T47D (cell line): ENCODE measurements around the gene CLVS2.

Source experiments
- DNase-seq, 2 experiments: peaks; one replicate each; pipeline versions ENCODE4 v3.0.0 to v3.0.0-alpha.2; 2011 to 2012; ENCODE audit warnings: low read depth in 1 of 2, low spot score in 1 of 2
- JUND ChIP-seq: IDR thresholded peaks from 2 replicates; pipeline ENCODE4 v1.6.1; 2012; ENCODE audit warnings: low read depth
- in situ Hi-C: cut with HindIII; loops from 2 replicates; pipeline ENCODE4 v1.10.0; 2016; ENCODE audit warnings: low sequenced_read_pairs, low pct_unique_long_range_greater_than_20kb

Gene CLVS2, protein sequence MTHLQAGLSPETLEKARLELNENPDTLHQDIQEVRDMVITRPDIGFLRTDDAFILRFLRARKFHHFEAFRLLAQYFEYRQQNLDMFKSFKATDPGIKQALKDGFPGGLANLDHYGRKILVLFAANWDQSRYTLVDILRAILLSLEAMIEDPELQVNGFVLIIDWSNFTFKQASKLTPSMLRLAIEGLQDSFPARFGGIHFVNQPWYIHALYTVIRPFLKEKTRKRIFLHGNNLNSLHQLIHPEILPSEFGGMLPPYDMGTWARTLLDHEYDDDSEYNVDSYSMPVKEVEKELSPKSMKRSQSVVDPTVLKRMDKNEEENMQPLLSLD

DNA sequence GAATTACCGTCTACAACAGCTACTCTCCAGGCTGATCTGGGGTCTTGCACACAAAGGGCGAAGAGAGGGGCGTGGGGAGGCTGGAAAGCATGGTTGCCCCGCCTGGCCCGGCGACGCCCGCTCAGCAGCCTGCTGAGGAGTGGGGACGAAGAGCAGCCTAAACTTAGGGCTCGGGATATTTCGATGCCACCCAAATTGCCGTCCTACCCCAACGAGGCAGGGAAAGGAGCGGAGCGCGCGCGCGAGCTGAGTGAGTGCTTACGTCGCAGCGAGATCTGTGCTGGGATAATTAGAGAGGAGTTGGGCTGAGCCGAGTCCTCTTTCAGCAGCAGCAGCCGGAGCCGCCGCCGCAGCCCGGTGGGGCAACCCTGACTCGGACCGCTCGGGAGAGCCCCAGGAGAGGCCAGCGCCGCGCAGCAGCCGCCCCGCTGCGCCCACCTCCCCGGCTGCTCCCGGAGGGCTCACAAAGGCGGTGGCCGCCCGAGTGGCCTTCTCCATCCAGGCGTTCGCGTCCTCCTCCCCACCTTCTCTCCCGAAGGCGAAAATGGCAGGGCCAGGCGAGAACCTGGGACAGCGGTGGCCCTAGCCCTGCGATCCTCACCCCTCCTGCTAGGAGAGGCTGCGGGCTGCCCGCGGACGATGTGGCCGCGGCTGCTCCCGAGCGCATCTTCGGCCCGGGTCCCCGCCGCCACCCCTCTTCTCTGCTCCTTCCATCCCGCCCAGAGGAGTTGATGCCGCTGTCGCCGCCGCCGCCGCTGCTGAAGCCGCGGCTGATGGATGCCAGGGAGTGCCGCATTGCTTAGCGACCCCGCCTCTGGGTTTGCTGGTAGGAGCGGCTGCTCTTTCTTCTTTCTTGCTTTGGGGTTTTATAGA, at the start of gene CLVS2:
CLVS2 (plus strand) TSS at position 315 of the 873 bp plus-strand sequence. CDS start 1,543 bp downstream, outside the sequence.
- no peak for TF ChIP-seq JUND
- in situ Hi-C loops, result no loop called here
- DNase-seq, result peak; percentile 12 to 42

DNA sequence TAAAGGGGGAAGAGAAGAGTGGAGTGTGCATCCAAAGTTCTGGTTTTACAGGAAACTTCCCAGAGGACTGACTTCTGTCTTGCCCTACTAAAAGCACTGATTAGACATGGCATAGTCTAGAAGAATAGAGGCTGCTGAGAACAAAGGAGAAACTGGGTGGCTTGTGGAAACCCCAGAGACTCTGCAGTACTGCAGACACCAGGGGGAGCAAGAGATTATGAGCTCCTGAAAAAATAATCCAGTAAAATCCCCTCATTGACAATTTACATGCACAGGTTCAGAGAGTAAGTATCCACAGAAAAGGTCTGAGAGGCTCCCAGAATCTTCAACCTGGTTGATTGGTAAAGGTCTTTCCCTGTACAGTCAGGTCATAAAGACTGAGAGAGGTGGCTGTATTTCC, 48.7 kb upstream of the CLVS2 start:
- in situ Hi-C loops, result no loop called here
- peak; percentile 1 to 33 for DNase-seq
- TF ChIP-seq JUND, result no peak

GRCh38 chr6:122953766-122954165, 42.3 kb upstream of the CLVS2 start:
- no peak for DNase-seq
- in situ Hi-C loops, result no loop called here
- TF ChIP-seq JUND, result no peak

DNA sequence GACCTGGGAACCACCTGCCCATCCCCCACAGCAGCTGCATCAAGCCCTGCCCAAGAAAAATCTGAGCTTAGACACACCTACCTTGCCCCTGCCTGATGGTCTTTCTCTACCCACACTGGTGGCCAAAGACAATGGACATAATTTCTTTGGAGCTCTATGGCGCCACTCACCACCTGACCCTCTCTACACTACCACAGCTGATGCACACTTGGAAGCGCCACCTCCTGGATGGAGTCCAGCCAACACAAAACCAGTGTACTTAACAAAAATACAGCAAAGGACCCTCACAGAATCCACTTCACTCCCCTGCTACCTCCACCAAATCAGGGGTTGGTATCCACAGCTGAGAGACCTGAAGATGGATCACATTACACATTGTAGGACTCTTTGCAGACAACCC, 39.7 kb upstream of the CLVS2 start:
- TF ChIP-seq JUND, result no peak
- DNase-seq, result no peak
- in situ Hi-C loops, result no loop called here

DNA sequence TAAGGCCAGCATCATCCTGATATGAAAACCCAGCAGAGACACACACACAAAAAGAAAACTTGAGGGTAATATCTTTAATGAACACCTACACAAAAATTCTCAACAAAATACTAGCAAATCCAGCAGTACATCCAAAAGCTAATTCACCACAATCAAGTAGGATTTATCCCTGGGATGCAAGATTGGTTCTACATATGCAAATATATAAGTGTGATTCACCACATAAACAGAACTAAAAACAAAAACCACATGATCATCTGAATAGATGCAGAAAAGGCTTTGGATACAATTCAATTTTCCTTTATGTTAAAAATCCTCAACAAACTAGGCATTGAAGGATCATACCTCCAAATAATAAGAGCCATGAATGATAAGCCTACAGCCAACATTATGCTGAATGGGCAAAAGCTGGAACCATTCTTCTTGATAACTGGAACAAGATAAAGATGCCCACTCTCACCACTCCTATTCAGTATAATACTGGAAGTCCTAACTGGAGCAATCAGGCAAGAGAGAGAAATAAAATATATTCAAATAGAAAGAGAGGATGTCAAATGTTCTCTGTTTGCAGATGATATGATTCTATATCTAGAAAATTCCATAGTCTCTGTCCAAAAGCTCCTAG, 33.9 kb upstream of the CLVS2 start:
- in situ Hi-C loops, result no loop called here
- no peak for DNase-seq
- no peak for TF ChIP-seq JUND

GRCh38 chr6:122969999-122970533, 26.0 kb upstream of the CLVS2 start:
- no peak for TF ChIP-seq JUND
- DNase-seq, result peak in 1 of 2 experiments; percentile 33
- in situ Hi-C loops, result no loop called here

DNA sequence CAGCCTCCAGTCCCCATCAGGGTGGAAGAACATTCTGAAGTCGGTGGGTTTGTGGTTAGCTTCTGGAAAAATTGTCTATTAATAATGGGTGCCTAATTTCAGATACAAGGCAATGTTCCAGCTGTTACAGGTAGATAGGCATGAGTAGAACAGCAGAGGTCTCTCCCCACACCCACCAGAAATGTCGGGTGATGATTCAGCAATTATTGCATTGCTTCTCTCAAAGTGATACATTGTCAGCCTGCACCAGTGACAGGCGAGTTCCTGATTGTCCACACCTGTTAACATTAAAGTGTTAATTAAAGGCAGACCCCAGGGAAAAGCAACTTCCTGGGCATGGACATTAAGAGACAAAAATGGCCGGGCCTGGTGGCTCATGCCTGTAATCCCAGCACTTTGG, 18.9 kb upstream of the CLVS2 start:
- DNase-seq, result no peak
- in situ Hi-C loops, result no loop called here
- no peak for TF ChIP-seq JUND

- no peak for TF ChIP-seq JUND
- in situ Hi-C loops, result no loop called here
- no peak for DNase-seq
Observed at GRCh38 chr6:122984393-122984792, 11.6 kb upstream of the CLVS2 start.

DNA sequence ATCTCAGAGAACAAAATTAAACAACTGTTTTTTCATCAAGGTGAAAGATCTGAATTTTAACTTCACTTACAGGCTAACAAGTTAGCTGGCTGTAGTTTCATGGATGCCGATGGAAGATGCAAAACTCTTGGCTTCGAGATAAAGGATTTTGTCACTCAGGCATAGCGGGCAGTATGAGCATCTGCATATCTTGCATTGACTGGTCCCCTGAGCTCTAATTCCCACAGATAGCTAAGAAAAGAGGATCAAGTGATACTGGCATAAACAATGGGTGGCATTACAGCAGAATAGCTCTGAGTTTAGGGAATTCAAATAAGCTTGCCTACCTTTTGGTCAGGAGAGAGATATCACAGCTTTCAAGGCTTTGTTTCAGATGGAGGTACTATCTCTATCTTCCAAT, 1.8 kb upstream of the CLVS2 start:
- in situ Hi-C loops, result no loop called here
- no peak for DNase-seq
- TF ChIP-seq JUND, result no peak

- in situ Hi-C loops, result no loop called here
- no peak for TF ChIP-seq JUND
- DNase-seq, result no peak
Observed at GRCh38 chr6:122996794-122997505, 915 bp downstream of the CLVS2 start.

GRCh38 chr6:122997541-122998150, 1.6 kb downstream of the CLVS2 start:
- no peak for DNase-seq
- in situ Hi-C loops, result no loop called here
- no peak for TF ChIP-seq JUND
